Upper lobe of right lung (tissue), 1 donor: ENCODE results near the gene MBTD1. TPM values are rescaled to one million over a fixed set of nuclear protein-coding genes. Genes with fewer than 3 reads are reported as not detected.

Experiments used
- ATAC-seq: fragments of 200-7000 bp; cut with Tn5 transposase; one replicate; pipeline ENCODE4 v1.9.1; 2020; ENCODE audit warnings: mild to moderate bottlenecking, moderate library complexity
- DNase-seq: peaks from one replicate; pipeline ENCODE4 v3.0.0-alpha.2; 2020
- H3K27ac ChIP-seq: fragments of 200-600 bp; one replicate; pipeline ENCODE4 v1.8.0; 2022
- H3K27me3 ChIP-seq: fragments of 200-600 bp; one replicate; pipeline ENCODE4 v1.8.0; 2022; ENCODE audit warnings: mild to moderate bottlenecking
- H3K36me3 ChIP-seq: fragments of 200-600 bp; one replicate; pipeline ENCODE4 v1.8.0; 2022
- H3K4me1 ChIP-seq: fragments of 200-600 bp; one replicate; pipeline ENCODE4 v1.8.0; 2022
- H3K4me3 ChIP-seq: fragments of 200-600 bp; one replicate; pipeline ENCODE4 v1.8.0; 2022; ENCODE audit warnings: mild to moderate bottlenecking
- H3K9me3 ChIP-seq: fragments of 200-600 bp; one replicate; pipeline ENCODE4 v1.8.0; 2022
- intact Hi-C: fragments of 100-400 bp; cut with DNase I; formaldehyde crosslinking; loops from one replicate; pipeline ENCODE4 v1.11.0; 2022
- total RNA-seq: library from RNA; stranded (reverse); fragmentation: NEBNext Ultra II Directional; extraction: Animal tissue kit (Norgen Biotek cat#: 25700); gene quantifications from one replicate; pipeline ENCODE4 v1.2.1, GENCODE V29; 2021
- TF ChIP-seq, protein P1 (sequence below): fragments of 200-600 bp; IDR thresholded peaks from one replicate; pipeline ENCODE4 v1.8.0; 2022; ENCODE audit warnings: antibody characterized with exemption
- donor health status: DM: no; HTN: yes; CAD: no; lungs with severe emphysema.

The MBTD1 gene
- total RNA-seq, 1 donor from 2014 or later: 14.2 TPM

DNA sequence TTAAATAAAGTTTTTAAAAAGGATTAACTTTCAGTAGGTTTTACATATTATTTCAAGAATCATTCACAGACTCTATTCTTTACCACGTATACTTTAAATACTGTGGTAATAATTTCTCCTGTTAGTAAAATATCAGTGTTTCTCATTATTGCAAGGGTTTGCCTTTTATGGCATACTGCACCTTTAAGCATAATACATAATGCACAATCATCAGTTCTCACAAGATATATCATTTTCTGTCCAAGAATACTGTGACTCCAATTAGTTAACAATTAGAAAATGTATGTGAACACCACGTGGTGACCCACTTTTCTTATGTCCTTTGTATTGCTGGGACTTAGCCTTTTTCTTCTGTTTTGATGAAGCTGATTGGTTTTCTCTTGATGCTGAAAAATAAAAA is 68.0 kb downstream of the MBTD1 start:
- no peaks in the 10 kb centered on the region for H3K4me1 ChIP-seq
- intact Hi-C loops: no loop called here
- no peak overlapping the region for H3K27ac ChIP-seq
- ATAC-seq: no peak
- H3K4me3 ChIP-seq: no peak overlapping the region
- no peaks in the 10 kb centered on the region for H3K9me3 ChIP-seq
- DNase-seq: no peak
- peaks cover 85% of the 10 kb centered on the region for H3K36me3 ChIP-seq
- TF ChIP-seq, protein P1, sequence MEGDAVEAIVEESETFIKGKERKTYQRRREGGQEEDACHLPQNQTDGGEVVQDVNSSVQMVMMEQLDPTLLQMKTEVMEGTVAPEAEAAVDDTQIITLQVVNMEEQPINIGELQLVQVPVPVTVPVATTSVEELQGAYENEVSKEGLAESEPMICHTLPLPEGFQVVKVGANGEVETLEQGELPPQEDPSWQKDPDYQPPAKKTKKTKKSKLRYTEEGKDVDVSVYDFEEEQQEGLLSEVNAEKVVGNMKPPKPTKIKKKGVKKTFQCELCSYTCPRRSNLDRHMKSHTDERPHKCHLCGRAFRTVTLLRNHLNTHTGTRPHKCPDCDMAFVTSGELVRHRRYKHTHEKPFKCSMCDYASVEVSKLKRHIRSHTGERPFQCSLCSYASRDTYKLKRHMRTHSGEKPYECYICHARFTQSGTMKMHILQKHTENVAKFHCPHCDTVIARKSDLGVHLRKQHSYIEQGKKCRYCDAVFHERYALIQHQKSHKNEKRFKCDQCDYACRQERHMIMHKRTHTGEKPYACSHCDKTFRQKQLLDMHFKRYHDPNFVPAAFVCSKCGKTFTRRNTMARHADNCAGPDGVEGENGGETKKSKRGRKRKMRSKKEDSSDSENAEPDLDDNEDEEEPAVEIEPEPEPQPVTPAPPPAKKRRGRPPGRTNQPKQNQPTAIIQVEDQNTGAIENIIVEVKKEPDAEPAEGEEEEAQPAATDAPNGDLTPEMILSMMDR: no peak
- no peaks in the 10 kb centered on the region for H3K27me3 ChIP-seq

DNA sequence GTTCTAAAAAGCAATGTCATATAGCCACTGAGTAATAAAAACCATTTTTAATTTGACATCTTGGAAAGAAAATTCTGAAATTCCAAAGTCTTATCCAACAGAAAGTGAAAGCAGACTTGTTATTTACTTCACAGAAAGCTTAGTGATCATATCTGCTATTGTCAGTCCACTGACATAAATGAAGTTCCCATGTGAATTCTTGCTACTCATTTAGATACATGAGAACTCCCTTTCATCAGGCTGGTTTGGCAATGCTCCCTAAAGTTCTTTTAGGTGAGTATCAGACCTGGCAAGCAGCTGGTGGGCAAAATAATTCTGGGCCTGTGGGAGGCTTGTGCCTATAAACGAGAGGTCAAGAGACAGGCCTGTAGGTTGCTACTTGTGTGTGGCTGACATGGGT is 70.2 kb downstream of the MBTD1 start:
- Histone ChIP-seq H3K4me1 (no peaks in the 10 kb centered on the region), H3K27ac (no peak overlapping the region), H3K36me3 (peaks cover 78% of the 10 kb centered on the region), H3K4me3 (no peak overlapping the region), H3K9me3 (no peaks in the 10 kb centered on the region), H3K27me3 (no peaks in the 10 kb centered on the region)
- no peak for ATAC-seq
- TF ChIP-seq, protein P1: no peak
- DNase-seq: no peak
- intact Hi-C loops: no loop called here

DNA sequence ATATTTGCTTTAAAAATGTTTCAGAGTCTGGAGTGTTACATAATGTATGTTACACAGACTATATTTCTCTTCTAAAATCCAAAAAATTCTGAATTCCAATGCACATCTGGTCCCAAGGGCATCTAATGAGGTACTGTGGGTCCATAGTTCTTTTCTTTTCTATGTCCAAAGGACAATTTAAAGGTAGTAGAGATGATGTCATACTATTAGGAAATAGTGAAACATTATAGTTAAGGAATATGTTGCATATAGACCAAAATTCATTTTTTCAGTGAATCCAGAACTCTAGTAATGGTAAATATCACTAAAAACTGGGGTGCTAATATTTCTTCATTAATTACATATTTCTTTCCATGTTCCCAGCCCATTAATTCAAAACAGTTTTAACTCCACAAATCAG is 70.7 kb downstream of the MBTD1 start:
- Histone ChIP-seq H3K27me3 (no peaks in the 10 kb centered on the region), H3K4me1 (no peaks in the 10 kb centered on the region), H3K27ac (no peak overlapping the region), H3K36me3 (peaks cover 80% of the 10 kb centered on the region), H3K9me3 (no peaks in the 10 kb centered on the region), H3K4me3 (no peak overlapping the region)
- no peak for DNase-seq
- no peak for ATAC-seq
- TF ChIP-seq, protein P1: no peak
- intact Hi-C loops: no loop called here

DNA sequence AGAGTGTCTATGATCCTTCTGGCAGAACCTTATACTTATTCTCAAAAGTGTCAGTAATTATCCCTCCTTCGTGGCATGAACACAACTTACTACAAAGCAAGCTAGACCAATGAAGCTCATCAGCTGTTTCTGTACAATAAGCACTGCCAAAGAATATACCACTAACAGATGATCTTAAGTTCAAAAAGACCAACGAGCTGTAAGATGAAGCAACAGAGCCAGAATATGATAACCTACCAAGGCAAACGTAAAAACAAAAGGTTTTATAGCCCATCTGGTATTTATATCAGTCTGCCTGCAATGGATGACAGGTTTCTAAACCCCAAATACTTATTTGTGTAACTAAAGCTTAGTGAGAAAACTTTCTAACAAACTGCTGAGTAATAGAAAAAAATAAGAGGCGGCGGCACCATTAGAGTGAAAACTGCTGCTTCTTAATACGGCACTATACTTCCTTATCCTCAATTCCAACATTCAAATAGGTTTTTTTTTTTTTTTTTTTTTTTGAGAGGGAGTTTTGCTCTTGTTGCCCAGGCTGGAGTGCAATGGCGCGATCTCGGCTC is 71.5 kb downstream of the MBTD1 start:
- no peak for DNase-seq
- Histone ChIP-seq H3K4me1 (no peaks in the 10 kb centered on the region), H3K36me3 (peaks cover 81% of the 10 kb centered on the region), H3K27me3 (no peaks in the 10 kb centered on the region), H3K9me3 (no peaks in the 10 kb centered on the region), H3K4me3 (no peak overlapping the region), H3K27ac (no peak overlapping the region)
- ATAC-seq: no peak
- TF ChIP-seq, protein P1: no peak
- intact Hi-C loops: no loop called here

DNA sequence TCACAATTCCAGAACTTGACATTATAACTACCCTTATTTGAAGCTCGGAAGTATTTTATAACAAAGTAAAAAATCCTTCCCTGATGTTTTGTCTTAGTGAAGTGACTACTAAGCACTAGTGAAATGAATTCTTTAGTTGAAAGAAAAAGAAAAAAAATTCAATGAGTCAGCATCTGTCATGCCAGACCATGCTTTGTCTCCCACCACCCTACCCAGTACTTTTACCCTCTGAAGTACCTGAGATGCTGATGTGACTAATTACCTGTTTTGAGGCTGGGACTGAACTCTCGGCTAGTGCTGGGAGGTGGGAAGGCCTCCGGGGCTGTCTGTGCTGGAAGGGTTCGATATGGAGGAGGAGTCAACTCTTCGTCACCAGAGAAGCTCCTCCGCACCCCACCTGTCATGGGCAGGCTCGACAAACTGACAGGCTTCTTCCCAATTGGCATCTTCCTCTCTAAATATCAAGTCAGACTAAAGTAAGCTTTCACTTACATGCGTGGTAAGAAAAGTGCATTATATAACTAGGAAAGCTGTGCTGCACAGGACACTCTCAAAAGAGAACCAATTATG is 74.0 kb downstream of the MBTD1 start:
- intact Hi-C loops: no loop called here
- Histone ChIP-seq H3K27ac (no peak overlapping the region), H3K27me3 (no peaks in the 10 kb centered on the region), H3K36me3 (peaks cover 77% of the 10 kb centered on the region), H3K4me1 (no peaks in the 10 kb centered on the region), H3K9me3 (no peaks in the 10 kb centered on the region), H3K4me3 (no peak overlapping the region)
- ATAC-seq: no peak
- TF ChIP-seq, protein P1: no peak
- DNase-seq: peak; percentile 40

DNA sequence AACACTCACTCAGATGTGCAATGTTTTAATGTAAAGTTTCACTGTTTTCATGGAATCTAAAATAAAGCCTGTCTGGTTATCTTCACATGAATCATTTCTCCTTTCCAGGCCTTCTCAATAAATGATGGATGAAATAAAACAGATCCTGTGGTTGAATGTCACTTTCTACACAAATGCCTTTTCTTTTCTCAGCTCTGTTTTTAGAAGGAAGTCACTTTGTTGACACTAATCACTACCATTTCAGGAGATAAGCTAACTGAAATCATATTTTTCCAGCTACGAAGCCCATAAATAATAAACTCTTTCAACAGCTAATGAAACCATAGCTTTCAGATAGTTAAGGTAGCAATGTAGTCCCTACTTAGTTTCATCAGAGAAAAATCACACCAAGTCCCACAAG is 75.7 kb downstream of the MBTD1 start:
- no peak overlapping the region for H3K4me3 ChIP-seq
- intact Hi-C loops: no loop called here
- DNase-seq: no peak

More for the DNA sequence above, 75.7 kb downstream of the MBTD1 start:
- Histone ChIP-seq H3K36me3 (peaks cover 74% of the 10 kb centered on the region), H3K4me1 (no peaks in the 10 kb centered on the region), H3K9me3 (no peaks in the 10 kb centered on the region), H3K27me3 (no peaks in the 10 kb centered on the region), H3K27ac (no peak overlapping the region)
- no peak for ATAC-seq
- TF ChIP-seq, protein P1: no peak
